Measurements from ENCODE around the gene COX6A2.

Gene COX6A2

DNA sequence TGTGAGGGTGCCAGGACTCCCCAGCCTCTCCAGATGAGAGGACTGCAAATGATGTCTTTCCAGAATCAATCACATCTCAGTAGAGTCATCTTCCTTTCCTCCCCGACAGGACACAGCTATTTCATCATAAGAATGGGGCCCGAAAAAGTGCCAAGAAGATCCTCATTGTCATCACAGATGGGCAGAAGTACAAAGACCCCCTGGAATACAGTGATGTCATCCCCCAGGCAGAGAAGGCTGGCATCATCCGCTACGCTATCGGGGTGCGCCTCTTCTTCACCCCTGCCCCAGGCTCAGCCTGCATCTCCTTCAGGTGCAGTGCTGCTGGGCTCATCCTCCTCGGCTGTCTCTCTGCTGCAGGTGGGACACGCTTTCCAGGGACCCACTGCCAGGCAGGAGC lies 20.8 kb downstream of the COX6A2 start:
- no peak for DNase-seq

DNA sequence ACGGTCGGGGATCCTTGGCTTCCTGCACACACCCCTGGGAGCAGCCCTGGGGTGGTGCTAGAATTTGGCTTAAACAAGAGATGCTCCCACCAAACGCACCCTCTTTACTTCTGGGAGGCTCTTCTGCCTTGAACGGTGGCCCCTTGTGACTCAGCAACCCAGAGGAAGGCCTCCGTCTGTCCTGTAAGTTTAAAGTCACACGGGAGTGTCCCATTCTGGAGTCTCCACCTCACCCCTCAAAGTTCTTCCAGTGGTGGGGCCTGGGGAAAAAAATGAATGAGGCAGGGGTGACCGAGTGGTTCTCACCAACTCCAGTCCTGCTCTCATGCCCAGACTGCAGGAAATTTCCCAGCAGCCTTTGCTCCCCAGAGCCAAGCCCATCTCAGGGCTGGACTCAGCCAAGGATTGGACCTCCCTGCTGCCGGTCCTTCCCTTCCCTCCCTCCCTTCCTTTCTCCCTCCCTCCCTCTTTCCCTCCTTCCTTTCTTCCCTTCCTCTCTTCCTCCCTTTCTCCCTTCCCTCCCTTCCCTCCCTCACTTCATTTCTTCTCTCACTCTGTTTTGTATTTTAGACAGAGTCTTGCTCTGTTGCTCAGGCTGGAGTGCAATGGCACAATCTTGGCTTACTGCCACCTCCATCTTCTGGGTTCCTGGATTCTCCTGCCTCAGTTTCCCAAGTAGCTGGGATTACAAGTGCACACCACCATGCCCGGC lies 23.7 kb downstream of the COX6A2 start:
- DNase-seq: no peak

DNA sequence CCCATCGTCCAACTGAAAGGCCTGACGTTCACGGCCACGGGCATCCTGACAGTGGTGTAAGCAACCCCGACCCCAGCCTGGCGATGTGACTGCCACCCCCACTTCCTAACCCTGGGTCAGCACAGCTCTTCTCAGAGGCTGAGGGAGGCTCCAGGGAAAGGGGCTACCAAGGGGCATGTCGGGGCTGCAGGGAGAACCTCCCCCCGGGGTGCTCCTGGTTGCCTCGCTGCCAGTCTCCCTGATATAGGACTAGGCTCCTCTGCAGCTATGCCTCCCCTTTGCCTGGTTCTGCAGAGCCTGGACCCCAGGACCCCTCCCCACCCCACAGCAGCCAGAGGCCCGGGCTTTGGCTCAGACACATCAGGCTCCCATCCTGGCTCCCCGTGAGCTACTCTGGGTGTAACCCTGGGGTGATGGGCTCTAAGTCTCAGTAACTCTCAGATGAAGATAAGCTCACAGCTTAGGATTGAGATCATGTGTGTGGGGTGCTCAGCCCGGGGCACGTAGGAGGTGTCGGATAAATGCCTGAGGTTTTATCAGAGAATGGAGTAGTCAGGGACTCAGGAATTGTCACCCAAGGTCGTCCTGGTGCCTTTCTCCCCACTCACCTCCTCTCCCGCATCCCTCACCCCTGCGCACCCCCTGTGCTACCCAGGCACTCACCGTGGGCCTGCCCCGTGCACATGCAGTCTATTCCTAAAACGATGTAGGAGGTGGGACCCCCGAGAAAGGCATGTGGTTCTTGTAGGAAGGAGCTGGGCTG lies 24.4 kb downstream of the COX6A2 start:
- no peak for DNase-seq

DNA sequence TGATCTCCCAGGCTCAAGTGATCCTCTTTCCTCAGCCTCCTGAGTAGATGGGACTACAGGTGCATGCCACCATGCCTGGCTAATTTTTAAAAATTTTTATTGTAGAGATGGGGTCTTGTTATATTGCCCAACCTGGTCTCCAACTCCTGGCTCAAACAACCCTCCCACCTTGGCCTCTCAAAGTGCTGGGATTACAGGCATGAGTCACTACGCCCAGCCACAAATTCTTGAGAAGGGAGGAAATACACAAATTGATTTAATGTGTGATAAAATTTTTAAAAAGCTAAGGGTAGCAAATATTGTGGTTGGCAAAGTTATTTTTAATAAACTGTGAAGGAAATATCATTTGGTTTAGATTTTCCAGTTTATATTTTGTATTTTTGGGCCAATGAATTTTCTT lies 25.5 kb downstream of the COX6A2 start:
- DNase-seq: no peak

DNA sequence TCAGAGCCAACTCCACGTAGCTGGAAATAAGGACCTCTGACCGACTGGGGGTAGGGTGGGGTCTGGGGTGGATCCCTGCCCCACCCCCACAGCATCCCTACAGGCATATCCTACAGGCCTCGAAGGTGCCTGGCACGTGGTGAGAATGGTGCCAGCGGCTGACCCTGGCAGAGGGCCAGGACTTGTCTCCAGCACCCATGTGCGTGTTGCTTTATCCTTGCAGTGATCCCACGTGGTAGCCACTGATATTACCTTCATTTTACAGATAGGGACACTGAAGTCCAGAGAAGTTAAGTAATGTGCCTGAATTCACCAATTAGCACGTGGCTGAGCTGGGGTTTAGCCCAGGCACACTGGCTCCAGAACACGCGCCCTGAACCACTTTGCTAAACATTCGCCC lies 26.7 kb downstream of the COX6A2 start:
- DNase-seq: no peak

DNA sequence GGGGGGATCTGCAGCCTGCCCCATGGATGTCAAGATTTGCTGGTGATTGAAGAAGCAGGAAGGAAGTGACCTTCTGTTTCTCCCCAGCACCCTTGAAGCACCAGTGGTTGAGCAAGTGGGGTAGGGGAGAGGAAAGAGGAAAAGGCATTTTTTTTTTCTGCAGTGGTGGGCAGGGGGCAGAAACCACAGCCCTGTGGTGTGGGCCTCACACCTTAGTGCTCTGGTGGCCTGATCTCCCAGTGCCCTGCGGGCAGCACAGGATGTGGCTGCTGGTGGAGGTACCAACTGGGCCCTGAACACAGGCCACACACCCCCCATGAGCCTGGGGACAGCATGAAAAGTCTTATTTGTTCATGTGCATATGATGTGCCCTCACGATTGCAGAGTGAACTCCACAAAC lies 28.0 kb downstream of the COX6A2 start:
- DNase-seq: no peak

DNA sequence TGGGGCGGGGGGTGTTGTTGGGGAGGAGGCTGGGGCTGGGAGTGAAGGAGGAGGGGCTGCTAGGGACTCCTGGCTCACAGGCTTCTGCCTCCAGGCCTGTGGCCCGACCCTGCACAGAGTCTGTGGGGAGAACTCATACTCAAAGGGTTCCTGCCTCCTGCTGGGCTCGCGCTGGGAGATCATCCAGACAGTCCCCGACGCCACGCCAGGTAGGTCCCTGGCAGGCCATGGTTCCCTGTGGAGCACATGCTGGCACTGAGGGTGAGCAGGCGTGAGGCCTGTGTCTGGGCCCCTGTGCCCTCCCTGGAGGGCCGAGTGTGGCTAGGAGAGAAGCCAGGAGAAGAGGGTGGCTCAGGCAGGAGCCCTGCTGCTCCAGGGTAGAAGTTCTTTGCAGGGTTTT lies 30.5 kb downstream of the COX6A2 start:
- DNase-seq: no peak

DNA sequence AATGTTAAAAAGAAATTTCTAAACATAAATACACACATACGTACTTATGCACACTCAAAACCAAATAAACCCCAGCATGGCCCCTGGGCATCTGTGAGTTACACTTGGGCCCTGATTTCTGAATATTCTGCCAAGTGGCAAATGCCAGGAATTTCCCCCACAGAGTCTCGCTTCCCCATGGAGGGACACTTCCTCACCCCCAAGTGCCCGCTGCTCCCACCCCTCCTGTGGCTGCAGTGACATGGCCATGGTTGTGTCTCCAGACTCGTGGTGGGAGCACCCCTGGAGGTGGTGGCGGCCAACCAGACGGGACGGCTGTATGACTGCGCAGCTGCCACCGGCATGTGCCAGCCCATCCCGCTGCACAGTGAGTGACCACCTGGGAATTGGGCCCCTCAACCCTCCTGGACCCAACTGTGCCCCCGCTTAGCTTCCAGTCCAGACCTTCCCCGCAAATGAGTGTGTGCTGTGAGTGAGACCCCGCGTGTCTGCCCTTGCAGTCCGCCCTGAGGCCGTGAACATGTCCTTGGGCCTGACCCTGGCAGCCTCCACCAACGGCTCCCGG lies 31.0 kb downstream of the COX6A2 start:
- DNase-seq: no peak

DNA sequence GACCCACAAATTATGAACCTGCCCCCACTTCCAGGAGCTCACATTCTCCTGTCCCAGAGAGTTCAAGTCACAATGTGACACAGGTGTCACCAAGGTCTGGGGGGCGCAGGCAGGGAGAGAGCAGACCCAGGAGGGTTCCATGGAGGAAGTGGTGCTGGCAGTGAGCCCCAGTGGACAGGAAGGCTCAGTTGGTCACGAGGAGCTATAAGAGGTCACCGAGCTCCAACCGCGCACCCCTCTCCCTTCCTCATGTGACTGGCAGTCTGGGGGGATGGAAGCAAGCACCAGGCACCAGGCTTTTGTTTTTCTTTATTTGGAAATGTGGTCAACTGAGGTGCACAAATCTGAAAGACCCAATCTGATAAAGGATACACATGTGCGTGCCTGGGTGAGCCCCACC lies 32.5 kb downstream of the COX6A2 start:
- no peak for DNase-seq

DNA sequence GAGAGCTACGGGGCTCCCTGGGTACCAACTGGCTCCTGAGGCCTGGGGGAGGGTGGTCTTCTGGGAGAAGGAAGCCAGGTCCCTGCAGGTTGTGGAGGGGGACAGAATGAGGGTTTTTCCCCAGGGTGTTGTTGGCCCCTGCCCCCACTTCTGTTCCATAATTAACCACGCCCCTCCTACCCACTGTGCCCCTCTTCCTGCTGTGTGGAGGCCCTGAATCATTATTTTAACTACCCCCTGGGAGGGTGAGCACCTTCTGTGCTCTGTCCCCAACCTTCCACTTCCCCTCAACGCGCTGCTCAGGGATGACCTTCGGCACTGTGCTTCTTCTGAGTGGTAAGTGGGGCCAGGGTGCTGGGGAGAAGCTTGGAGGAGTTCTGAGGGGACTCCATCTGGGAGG lies 35.1 kb downstream of the COX6A2 start, which contains the start of gene ITGAD:
TSS of gene ITGAD (plus strand) at position 280 of the 400 bp plus-strand sequence. CDS start at position 306, 26 bp downstream.
- DNase-seq: no peak

DNA sequence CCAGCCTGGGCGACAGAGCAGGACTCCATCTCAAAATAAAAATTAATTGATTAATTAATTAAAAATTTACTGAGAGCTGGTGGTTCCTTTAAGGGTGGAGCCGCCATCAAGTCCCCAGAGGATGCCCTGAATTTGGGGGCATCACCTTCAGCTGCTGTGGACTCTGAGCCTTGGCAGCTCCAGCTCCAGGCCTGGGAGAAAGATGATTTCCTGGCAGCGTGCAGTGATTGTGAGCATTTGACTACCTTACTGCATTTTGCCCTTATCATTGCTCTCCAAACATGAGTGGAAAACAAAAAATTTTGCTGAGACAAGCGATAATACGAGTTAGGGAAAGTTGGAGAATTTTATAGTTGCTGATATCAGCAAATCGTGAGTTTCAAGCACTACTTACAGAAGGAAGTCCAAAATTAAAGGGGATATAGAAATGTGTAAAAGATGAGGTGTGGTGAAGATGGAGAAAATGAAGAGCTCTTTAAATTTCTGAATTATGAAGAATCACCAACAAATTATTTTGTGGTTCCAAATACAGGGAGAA lies 37.6 kb downstream of the COX6A2 start:
- no peak for DNase-seq

DNA sequence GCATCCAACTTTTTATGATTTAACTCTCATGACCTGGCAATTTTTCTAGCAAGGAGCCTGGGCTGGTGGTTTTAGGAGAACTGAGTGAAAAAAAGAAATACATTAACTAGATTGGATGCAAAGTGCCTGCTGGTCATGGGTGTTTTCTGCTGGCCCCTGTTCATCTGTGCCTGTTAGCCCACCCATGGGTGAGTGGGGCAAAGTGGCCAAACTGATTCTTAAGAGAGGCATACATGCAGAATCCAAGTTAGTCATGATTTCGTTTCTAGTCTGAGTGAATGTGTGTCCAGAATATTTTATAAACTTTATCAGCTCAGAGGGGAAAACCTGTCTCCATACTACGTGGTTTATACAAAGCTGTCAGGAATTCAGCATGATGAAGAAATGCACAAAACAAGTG lies 39.6 kb downstream of the COX6A2 start:
- DNase-seq: no peak

DNA sequence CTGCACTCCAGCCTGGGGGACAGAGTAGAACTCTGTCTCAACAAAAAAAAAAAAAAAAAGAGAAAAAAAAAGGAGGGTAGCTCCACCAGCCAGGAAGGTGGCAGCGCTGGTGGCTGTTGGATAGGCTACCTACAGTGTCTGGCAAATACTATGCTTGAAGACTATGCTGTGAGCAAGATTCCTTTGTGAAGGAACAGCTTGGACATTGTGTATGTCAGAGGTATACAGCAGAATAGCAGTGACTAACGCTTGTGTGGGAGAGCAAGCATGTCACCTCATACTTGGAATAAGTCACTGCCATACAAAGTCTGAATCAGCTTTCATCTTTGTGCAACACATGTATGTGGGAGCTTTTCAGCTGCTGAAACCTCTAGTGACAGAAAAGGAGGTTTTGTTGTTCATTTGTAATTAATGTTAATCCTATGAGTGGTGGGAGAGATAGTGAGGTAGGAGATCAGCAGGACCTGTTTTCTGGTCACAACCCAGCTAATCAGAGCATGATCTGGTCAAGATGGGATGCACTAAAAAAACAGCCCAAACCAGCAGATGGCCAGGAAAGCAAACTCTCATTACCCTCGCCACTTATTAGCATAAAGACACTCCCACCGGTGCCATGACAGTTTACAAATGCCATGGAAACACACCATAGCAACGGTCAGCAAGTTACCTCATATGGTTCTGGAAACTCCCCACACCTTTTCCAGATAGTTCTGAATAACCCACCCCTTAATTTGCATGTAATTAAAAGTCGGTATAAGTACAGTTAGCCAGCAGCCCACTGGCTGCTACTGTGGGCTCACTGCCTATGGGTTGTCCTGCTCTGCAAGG lies 41.8 kb downstream of the COX6A2 start:
- DNase-seq: no peak

DNA sequence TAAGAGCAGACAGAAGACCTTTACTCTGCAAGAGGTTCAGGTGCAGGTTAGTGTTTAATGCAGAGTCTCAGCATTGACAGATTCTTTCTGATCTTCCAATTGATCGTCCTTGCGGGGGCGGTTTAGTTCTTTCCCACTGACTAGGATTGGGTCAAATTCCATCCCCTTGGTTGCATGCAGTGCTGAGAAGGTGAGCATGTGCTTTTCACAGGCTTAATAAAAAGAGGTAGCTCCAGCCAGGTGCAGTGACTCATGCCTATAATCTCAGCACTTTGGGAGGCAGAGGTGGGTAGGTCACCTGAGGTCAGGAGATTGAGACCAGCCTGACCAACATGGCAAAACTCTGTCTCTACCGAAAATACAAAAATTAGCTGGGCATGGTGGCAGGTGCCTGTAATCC lies 42.5 kb downstream of the COX6A2 start:
- no peak for DNase-seq

DNA sequence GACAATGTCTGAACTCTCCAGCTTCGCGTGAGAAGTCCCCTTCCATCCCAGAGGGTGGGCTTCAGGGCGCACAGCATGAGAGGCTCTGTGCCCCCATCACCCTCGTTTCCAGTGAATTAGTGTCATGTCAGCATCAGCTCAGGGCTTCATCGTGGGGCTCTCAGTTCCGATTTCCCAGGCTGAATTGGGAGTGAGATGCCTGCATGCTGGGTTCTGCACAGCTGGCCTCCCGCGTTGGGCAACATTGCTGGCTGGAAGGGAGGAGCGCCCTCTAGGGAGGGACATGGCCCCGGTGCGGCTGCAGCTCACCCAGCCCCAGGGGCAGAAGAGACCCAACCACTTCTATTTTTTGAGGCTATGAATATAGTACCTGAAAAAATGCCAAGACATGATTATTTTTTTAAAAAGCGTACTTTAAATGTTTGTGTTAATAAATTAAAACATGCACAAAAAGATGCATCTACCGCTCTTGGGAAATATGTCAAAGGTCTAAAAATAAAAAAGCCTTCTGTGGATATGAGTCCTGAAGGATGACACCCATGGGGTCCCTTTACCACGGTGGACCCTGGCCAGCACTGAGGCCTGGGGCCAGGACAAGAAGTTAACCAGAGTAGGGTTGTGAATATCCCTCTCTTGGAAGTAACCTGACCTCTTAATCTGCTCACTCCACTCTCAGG lies 45.5 kb downstream of the COX6A2 start:
- DNase-seq: no peak

DNA sequence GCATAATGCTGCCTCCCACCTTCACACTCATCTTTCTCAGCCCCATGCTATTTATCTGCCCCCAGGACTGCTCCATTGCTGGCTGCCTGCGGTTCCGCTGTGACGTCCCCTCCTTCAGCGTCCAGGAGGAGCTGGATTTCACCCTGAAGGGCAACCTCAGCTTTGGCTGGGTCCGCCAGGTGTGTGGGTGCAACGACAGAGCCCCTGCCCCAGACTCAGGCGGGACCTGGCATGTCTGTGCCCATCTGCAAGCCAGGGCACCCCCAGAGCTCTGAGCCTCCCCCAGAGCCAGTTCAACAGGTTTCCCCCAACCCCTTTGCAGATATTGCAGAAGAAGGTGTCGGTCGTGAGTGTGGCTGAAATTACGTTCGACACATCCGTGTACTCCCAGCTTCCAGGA lies 48.0 kb downstream of the COX6A2 start:
- no peak for DNase-seq
